CD14-positive monocyte (primary cell): ENCODE measurements around the gene CD3D. TPM values are rescaled to one million over a fixed set of nuclear protein-coding genes. Genes with fewer than 3 reads are reported as not detected.
A peak's percentile ranks its signal among the peaks of the same experiment; 100 is the strongest.

Experiments
- DNase-seq, 3 donors: peaks; one replicate each; pipeline ENCODE4 v3.0.0-alpha.2; 2011 to 2022
- H2AFZ ChIP-seq: 2 replicates; pipeline ENCODE4 v1.6.0; 2012; ENCODE audit warnings: mild to moderate bottlenecking, low read depth, low read length, inconsistent platforms; ENCODE audit not compliant: insufficient read depth, poor library complexity, severe bottlenecking
- H3K27ac ChIP-seq, 2 donors: 1 replicate in 1 of 2; 2 replicates in 1 of 2; pipeline ENCODE4 v1.5.1; 2012 to 2013; ENCODE audit warnings: low read length in 2 of 2, control low read depth in 1 of 2, inconsistent platforms in 1 of 2, low read depth in 1 of 2, mild to moderate bottlenecking in 1 of 2
- H3K27me3 ChIP-seq, 2 donors: one replicate each; pipeline versions ENCODE4 v1.6.0 to v1.6.1; 2011 to 2013; ENCODE audit warnings: low read length in 2 of 2; ENCODE audit not compliant: control insufficient read depth in 2 of 2, insufficient read depth in 2 of 2
- H3K36me3 ChIP-seq, 2 donors: replicated peaks in 1 of 2; 1 replicate in 1 of 2; 2 replicates in 1 of 2; pipeline versions ENCODE4 v1.5.1 to v1.6.1; 2012 to 2013; ENCODE audit warnings: low read length in 2 of 2, control low read depth in 1 of 2, inconsistent platforms in 1 of 2, mild to moderate bottlenecking in 1 of 2; ENCODE audit not compliant: insufficient read depth in 2 of 2, control insufficient read depth in 1 of 2
- H3K4me1 ChIP-seq, 2 donors: 1 replicate in 1 of 2; 2 replicates in 1 of 2; pipeline versions ENCODE4 v1.5.1 to v1.6.1; 2012 to 2013; ENCODE audit warnings: low read length in 2 of 2, control low read depth in 1 of 2, inconsistent platforms in 1 of 2, mild to moderate bottlenecking in 1 of 2, moderate library complexity in 1 of 2; ENCODE audit not compliant: insufficient read depth in 2 of 2, control insufficient read depth in 1 of 2
- H3K4me2 ChIP-seq: replicated peaks from 2 replicates; pipeline ENCODE3; 2012; ENCODE audit warnings: low read length, moderate library complexity, mild to moderate bottlenecking; ENCODE audit not compliant: poor library complexity, severe bottlenecking; ENCODE audit errors: extremely low read depth
- H3K4me3 ChIP-seq, 3 experiments: fragments of 200-600 bp in 1 of 3; sonication (generic) in 1 of 3; replicated peaks in 1 of 3; 1 replicate in 2 of 3; 2 replicates in 1 of 3; pipeline ENCODE4 v1.5.1; 2011 to 2013; ENCODE audit warnings: low read length in 3 of 3, mild to moderate bottlenecking in 3 of 3, control low read depth in 2 of 3, low read depth in 2 of 3, inconsistent platforms in 1 of 3, moderate library complexity in 1 of 3
- H3K79me2 ChIP-seq: 2 replicates; pipeline ENCODE4 v1.6.0; 2012; ENCODE audit warnings: mild to moderate bottlenecking, control low read depth, inconsistent platforms, low read length, moderate library complexity; ENCODE audit not compliant: insufficient read depth
- H3K9ac ChIP-seq: 2 replicates; pipeline ENCODE4 v1.6.0; 2017; ENCODE audit warnings: low read length, mild to moderate bottlenecking; ENCODE audit not compliant: insufficient read depth, poor library complexity, severe bottlenecking
- H3K9me3 ChIP-seq, 2 donors: replicated peaks in 1 of 2; 1 replicate in 1 of 2; 2 replicates in 1 of 2; pipeline versions ENCODE4 v1.5.1 to v1.6.1; 2012 to 2013; ENCODE audit warnings: low read length in 2 of 2, control low read depth in 1 of 2; ENCODE audit not compliant: control insufficient read depth in 1 of 2, insufficient read depth in 1 of 2
- H4K20me1 ChIP-seq: 2 replicates; pipeline ENCODE4 v1.6.0; 2012; ENCODE audit warnings: mild to moderate bottlenecking, low read length, control low read depth, moderate library complexity; ENCODE audit not compliant: insufficient read depth
- H3K27ac Mint-ChIP-seq, 7 donors: one replicate each; pipeline ENCODE4 v1.8.0; 2020; ENCODE audit warnings: mild to moderate bottlenecking in 7 of 7, mixed read lengths in 7 of 7, moderate library complexity in 6 of 7, inconsistent platforms in 2 of 7
- H3K27me3 Mint-ChIP-seq, 3 donors: one replicate each; pipeline ENCODE4 v1.8.0; 2021 to 2022; ENCODE audit warnings: low read depth in 3 of 3, mild to moderate bottlenecking in 3 of 3, mixed read lengths in 3 of 3, moderate library complexity in 3 of 3, inconsistent platforms in 1 of 3
- H3K36me3 Mint-ChIP-seq, 2 donors: one replicate each; pipeline ENCODE4 v1.8.0; 2020; ENCODE audit warnings: mixed read lengths in 2 of 2, inconsistent platforms in 1 of 2, mild to moderate bottlenecking in 1 of 2
- H3K4me1 Mint-ChIP-seq: one replicate; pipeline ENCODE4 v1.8.0; 2020; ENCODE audit warnings: mild to moderate bottlenecking, mixed read lengths
- H3K4me3 Mint-ChIP-seq, 2 donors: one replicate each; pipeline ENCODE4 v1.8.0; 2020; ENCODE audit warnings: mild to moderate bottlenecking in 2 of 2, mixed read lengths in 2 of 2, moderate library complexity in 1 of 2
- H3K9me3 Mint-ChIP-seq, 7 donors: one replicate each; pipeline ENCODE4 v1.8.0; 2020 to 2022; ENCODE audit warnings: mixed read lengths in 7 of 7, mild to moderate bottlenecking in 6 of 7, moderate library complexity in 6 of 7, inconsistent platforms in 2 of 7
- CTCF ChIP-seq: fragments of 200-600 bp; IDR thresholded peaks from one replicate; pipeline ENCODE4 v1.8.0; 2022; ENCODE audit warnings: antibody characterized with exemption, mild to moderate bottlenecking
- WGBS: methylation state at CpG from one replicate; pipeline ENCODE4 v1.1.5; 2013; ENCODE audit warnings: missing lambda C conversion rate; ENCODE audit not compliant: insufficient coverage; 5-methylcytosine and 5-hydroxymethylcytosine counted together
- intact Hi-C, 2 donors: fragments of 100-400 bp; cut with micrococcal nuclease; formaldehyde crosslinking; loops; one replicate each; pipeline versions ENCODE4 v1.15.0 to v1.15.1; 2023
- polyA plus RNA-seq, 3 donors: library from polyadenylated mRNA; depleted of rRNA in 1 of 3; unstranded in 2 of 3; stranded (reverse) in 1 of 3; fragments of 300-500 nt in 2 of 3; fragments of >200 nt in 1 of 3; fragmentation: Illumina TruSeq in 2 of 3; gene quantifications; 1 replicate in 2 of 3; 2 replicates in 1 of 3; pipeline ENCODE4 v1.2.3, GENCODE V29; 2012 to 2021

Gene CD3D
- polyA plus RNA-seq, 3 donors = 2.2 to 3.1 TPM; not detected in 1

GRCh38 chr11:118341815-118342489 lies 553 bp downstream of the CD3D start:
- no peak overlapping the region for H2AFZ ChIP-seq
- no peak overlapping the region for H3K4me2 ChIP-seq
- intact Hi-C loops = no loop called here
- Mint-ChIP-seq H3K4me3 (peak overlapping the region in 1 of 2 donors; percentile 44), H3K4me1 (no peaks in the 10 kb centered on the region), H3K27ac (peak overlapping the region in 1 of 7 donors; percentile 52), H3K9me3 (no peaks in the 10 kb centered on the region), H3K36me3 (no peaks in the 10 kb centered on the region), H3K27me3 (peaks cover 2 to 7% (median 4%) of the 10 kb centered on the region in 3 donors)
- H3K4me3 ChIP-seq = no peak overlapping the region
- H3K36me3 ChIP-seq = no peaks in the 10 kb centered on the region
- H3K9ac ChIP-seq = no peak overlapping the region
- H3K27ac ChIP-seq = no peak overlapping the region
- WGBS = 100% methylated on average over 4 of the region's 5 CpGs
- no peaks in the 10 kb centered on the region for H4K20me1 ChIP-seq
- TF ChIP-seq CTCF = no peak
- no peaks in the 10 kb centered on the region for H3K79me2 ChIP-seq
- no peaks in the 10 kb centered on the region for H3K4me1 ChIP-seq
- no peaks in the 10 kb centered on the region for H3K9me3 ChIP-seq
- DNase-seq = no peak
- H3K27me3 ChIP-seq = no peaks in the 10 kb centered on the region

- no peak for TF ChIP-seq CTCF
- no peak overlapping the region for H2AFZ ChIP-seq
- no peak for DNase-seq
- no peak overlapping the region for H3K27ac ChIP-seq
- peak overlapping the region in 1 of 7 donors; percentile 42 for H3K27ac Mint-ChIP-seq
- H4K20me1 ChIP-seq = no peaks in the 10 kb centered on the region
- no peak overlapping the region for H3K4me3 ChIP-seq
- WGBS = 100% methylated on average over 3 of the region's 3 CpGs
- H3K4me1 ChIP-seq = no peaks in the 10 kb centered on the region
- no peak overlapping the region for H3K9ac ChIP-seq
- peaks cover 2 to 7% (median 4%) of the 10 kb centered on the region in 3 donors for H3K27me3 Mint-ChIP-seq
- H3K27me3 ChIP-seq = no peaks in the 10 kb centered on the region
- H3K36me3 ChIP-seq = no peaks in the 10 kb centered on the region
- no peaks in the 10 kb centered on the region for H3K9me3 ChIP-seq
- H3K36me3 Mint-ChIP-seq = no peaks in the 10 kb centered on the region
- no peak overlapping the region for H3K4me2 ChIP-seq
- no peak overlapping the region for H3K4me3 Mint-ChIP-seq
- H3K9me3 Mint-ChIP-seq = no peaks in the 10 kb centered on the region
- H3K4me1 Mint-ChIP-seq = no peaks in the 10 kb centered on the region
- no peaks in the 10 kb centered on the region for H3K79me2 ChIP-seq
- intact Hi-C loops = no loop called here
Observed at GRCh38 chr11:118341261-118341660, 1.2 kb downstream of the CD3D start.
